Midbrain (tissue), 1 donor: ENCODE data around the gene USP17L5.
"Not testable (repeated sequence)": the region's sequence is repeated elsewhere in the genome, so short reads cannot be mapped to it uniquely, and the experiment has no call there.

ENCODE experiments used
- DNase-seq: peaks from one replicate; lab custom pipeline; 2025; lab: John Stamatoyannopoulos, UW

The USP17L5 gene, protein sequence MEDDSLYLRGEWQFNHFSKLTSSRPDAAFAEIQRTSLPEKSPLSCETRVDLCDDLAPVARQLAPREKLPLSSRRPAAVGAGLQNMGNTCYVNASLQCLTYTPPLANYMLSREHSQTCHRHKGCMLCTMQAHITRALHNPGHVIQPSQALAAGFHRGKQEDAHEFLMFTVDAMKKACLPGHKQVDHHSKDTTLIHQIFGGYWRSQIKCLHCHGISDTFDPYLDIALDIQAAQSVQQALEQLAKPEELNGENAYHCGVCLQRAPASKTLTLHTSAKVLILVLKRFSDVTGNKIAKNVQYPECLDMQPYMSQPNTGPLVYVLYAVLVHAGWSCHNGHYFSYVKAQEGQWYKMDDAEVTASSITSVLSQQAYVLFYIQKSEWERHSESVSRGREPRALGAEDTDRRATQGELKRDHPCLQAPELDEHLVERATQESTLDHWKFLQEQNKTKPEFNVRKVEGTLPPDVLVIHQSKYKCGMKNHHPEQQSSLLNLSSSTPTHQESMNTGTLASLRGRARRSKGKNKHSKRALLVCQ

DNA sequence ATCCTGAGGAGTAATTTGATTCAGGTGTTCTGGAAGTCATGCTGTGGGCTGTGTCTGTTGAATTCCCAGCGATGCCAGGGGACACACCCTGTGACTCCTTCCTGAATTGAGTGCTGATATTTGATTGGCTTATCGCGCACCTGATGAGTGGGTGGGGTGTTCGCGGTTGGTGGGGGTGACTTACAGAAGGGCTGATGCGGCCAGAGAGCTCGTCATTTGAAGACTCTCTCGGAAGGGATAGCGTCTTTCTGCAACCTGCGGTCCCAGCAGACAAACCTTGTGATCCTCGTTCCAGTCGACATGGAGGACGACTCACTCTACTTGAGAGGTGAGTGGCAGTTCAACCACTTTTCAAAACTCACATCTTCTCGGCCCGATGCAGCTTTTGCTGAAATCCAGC, at the start of gene USP17L5:
USP17L5 (plus strand) TSS at position 301 of the 400 bp plus-strand sequence; CDS start at position 301, 0 bp downstream.
- DNase-seq: not testable (repeated sequence)

DNA sequence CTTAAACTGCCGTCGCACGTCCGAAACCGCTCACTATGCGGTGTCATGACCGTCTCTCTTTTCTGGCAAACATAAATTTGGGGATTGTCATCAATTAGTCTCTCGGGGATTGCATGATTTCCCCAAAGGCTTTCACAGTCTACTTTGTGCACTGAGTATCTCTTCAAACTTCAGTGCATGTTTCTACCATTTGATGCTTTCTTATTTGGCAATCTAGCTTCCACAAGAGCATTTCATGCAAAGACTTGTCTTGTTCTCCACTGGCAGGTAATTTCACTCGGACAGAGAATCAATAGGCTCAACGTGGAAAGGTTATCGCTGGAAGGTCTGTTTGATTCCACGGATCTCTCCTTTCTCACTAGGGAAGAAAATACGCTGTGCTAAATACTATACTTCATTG, 15.0 kb upstream of the USP17L5 start:
- not testable (repeated sequence) for DNase-seq

DNA sequence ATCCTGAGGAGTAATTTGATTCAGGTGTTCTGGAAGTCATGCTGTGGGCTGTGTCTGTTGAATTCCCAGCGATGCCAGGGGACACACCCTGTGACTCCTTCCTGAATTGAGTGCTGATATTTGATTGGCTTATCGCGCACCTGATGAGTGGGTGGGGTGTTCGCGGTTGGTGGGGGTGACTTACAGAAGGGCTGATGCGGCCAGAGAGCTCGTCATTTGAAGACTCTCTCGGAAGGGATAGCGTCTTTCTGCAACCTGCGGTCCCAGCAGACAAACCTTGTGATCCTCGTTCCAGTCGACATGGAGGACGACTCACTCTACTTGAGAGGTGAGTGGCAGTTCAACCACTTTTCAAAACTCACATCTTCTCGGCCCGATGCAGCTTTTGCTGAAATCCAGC, 14.3 kb upstream of the USP17L5 start, which contains the start of gene USP17L24:
USP17L24 (plus strand) TSS at position 301 of the 400 bp plus-strand sequence; CDS start at position 301, 0 bp downstream.
- DNase-seq: not testable (repeated sequence)

DNA sequence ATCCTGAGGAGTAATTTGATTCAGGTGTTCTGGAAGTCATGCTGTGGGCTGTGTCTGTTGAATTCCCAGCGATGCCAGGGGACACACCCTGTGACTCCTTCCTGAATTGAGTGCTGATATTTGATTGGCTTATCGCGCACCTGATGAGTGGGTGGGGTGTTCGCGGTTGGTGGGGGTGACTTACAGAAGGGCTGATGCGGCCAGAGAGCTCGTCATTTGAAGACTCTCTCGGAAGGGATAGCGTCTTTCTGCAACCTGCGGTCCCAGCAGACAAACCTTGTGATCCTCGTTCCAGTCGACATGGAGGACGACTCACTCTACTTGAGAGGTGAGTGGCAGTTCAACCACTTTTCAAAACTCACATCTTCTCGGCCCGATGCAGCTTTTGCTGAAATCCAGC, 9.6 kb upstream of the USP17L5 start, which contains the start of gene USP17L25:
USP17L25 (plus strand) TSS at position 301 of the 400 bp plus-strand sequence; CDS start at position 301, 0 bp downstream.
- not testable (repeated sequence) for DNase-seq

DNA sequence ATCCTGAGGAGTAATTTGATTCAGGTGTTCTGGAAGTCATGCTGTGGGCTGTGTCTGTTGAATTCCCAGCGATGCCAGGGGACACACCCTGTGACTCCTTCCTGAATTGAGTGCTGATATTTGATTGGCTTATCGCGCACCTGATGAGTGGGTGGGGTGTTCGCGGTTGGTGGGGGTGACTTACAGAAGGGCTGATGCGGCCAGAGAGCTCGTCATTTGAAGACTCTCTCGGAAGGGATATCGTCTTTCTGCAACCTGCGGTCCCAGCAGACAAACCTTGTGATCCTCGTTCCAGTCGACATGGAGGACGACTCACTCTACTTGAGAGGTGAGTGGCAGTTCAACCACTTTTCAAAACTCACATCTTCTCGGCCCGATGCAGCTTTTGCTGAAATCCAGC, 4.8 kb upstream of the USP17L5 start, which contains the start of gene USP17L26:
USP17L26 (plus strand) TSS at position 301 of the 400 bp plus-strand sequence; CDS start at position 301, 0 bp downstream.
- not testable (repeated sequence) for DNase-seq

DNA sequence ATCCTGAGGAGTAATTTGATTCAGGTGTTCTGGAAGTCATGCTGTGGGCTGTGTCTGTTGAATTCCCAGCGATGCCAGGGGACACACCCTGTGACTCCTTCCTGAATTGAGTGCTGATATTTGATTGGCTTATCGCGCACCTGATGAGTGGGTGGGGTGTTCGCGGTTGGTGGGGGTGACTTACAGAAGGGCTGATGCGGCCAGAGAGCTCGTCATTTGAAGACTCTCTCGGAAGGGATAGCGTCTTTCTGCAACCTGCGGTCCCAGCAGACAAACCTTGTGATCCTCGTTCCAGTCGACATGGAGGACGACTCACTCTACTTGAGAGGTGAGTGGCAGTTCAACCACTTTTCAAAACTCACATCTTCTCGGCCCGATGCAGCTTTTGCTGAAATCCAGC, 4.6 kb downstream of the USP17L5 start, which contains the start of gene USP17L27:
USP17L27 (plus strand) TSS at position 301 of the 400 bp plus-strand sequence; CDS start at position 301, 0 bp downstream.
- not testable (repeated sequence) for DNase-seq

DNA sequence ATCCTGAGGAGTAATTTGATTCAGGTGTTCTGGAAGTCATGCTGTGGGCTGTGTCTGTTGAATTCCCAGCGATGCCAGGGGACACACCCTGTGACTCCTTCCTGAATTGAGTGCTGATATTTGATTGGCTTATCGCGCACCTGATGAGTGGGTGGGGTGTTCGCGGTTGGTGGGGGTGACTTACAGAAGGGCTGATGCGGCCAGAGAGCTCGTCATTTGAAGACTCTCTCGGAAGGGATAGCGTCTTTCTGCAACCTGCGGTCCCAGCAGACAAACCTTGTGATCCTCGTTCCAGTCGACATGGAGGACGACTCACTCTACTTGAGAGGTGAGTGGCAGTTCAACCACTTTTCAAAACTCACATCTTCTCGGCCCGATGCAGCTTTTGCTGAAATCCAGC, 9.4 kb downstream of the USP17L5 start, which contains the start of gene USP17L28:
USP17L28 (plus strand) TSS at position 301 of the 400 bp plus-strand sequence; CDS start at position 301, 0 bp downstream.
- not testable (repeated sequence) for DNase-seq

DNA sequence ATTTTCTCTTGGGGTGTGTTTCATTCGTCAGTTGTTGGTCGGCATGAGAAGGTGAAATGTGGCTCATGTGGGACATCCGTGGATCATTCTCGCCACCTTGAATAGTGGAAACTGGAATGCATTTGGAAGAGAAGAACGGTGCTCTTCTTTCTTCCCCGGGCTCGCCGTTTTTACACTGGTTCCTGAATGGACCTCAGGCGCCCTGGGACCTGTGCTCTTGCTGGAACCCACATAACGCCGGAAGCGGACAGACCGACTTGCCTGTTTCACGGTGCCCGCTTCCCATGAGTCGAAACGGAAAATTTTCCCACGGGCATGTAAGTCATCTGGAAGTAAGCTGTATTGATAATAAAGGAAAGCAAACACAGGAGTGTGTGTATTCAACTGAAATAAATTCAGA, 11.7 kb downstream of the USP17L5 start:
- not testable (repeated sequence) for DNase-seq

DNA sequence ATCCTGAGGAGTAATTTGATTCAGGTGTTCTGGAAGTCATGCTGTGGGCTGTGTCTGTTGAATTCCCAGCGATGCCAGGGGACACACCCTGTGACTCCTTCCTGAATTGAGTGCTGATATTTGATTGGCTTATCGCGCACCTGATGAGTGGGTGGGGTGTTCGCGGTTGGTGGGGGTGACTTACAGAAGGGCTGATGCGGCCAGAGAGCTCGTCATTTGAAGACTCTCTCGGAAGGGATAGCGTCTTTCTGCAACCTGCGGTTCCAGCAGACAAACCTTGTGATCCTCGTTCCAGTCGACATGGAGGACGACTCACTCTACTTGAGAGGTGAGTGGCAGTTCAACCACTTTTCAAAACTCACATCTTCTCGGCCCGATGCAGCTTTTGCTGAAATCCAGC, 14.1 kb downstream of the USP17L5 start, which contains the start of gene USP17L29:
USP17L29 (plus strand) TSS at position 301 of the 400 bp plus-strand sequence; CDS start at position 301, 0 bp downstream.
- DNase-seq: not testable (repeated sequence)

DNA sequence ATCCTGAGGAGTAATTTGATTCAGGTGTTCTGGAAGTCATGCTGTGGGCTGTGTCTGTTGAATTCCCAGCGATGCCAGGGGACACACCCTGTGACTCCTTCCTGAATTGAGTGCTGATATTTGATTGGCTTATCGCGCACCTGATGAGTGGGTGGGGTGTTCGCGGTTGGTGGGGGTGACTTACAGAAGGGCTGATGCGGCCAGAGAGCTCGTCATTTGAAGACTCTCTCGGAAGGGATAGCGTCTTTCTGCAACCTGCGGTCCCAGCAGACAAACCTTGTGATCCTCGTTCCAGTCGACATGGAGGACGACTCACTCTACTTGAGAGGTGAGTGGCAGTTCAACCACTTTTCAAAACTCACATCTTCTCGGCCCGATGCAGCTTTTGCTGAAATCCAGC, 23.6 kb downstream of the USP17L5 start, which contains the start of gene USP17L30:
USP17L30 (plus strand) TSS at position 301 of the 400 bp plus-strand sequence; CDS start at position 301, 0 bp downstream.
- not testable (repeated sequence) for DNase-seq

DNA sequence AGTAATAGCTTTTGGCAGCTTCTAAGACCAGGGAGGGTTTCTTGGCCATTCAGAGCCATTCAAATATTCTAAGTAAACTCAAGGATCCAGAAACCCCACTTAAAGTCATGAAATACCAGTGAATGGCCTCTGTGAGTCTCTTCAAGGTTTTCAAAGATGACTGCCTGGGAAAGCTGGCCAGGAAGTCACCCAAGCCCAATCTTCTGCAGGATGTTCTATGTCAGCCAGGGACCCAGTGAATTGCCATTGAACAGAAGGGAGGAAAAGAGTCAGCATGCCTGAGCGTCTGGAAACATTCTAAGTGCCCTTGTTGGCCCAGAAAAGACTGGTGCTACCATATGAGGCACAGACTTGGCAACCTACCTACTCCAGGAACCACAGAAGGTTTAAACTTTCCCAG, 40.7 kb downstream of the USP17L5 start:
- DNase-seq: not testable (repeated sequence)

DNA sequence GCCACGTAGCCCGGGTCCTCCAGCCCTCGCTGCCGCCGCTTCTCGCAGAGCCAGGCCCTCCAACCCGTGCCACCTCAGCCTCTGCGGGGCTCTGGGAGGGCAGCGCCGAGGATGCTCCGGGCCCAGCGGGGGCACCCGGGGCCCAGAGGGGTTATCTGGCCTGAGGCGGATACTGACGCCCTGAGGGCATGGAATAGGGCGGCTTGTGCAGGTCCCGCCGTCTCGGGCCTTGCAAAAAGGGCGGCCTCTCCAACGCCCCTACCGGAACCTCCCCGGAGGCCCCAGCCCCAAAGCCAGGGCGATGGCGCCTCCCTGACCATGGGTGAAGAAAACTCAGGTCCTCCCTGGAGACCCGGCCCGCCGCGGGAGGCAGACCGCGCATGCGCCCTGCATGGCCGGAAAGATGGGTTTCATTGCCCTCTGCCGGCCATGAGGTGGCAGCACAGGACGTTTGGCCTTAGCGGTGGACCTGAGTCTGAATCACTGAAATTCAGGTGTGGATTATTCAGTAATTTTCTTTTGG, 41.9 kb downstream of the USP17L5 start:
- not testable (repeated sequence) for DNase-seq

DNA sequence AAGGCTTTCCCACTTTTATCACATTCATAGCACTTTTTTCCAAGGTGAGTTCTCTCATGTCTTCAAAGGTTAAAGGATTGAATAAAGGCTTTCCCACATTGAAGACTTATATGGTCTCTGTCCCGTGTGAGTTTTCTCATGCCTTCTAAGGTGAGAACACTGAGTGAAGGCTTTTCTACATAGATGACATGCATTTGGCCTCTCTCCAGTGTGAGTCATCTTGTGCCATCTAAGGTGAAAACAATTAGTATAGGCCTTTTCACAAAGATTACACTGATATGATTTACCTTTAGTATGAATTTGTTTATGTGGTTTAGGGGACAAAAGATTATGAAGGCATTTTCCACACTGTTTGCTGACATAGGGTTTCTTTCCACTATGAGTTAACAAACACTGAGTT, 44.9 kb downstream of the USP17L5 start:
- no peak for DNase-seq

DNA sequence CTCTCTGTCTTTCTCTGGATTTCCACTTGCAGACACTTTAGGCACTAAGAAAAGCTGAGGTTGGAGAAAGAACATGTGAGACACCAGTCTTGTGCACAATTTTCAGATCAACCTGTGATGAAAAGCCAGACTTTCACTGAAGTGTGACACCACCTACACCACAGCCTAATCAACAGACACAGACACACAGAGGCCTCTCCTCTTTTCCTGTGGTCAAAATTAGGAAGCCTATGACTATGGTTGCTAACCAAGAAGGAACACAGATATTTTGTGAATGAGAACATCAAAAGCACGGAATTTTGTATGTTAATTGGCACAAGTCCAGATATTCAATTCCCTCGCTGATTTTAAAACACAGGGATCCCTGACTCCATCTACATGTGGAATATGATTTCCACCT, 49.8 kb downstream of the USP17L5 start:
- not testable (repeated sequence) for DNase-seq
